ENCODE measurements around the gene PTPRG. TPM values are rescaled to one million over a fixed set of nuclear protein-coding genes. Genes with fewer than 3 reads are reported as not detected.
A peak's percentile ranks its signal among the peaks of the same experiment; 100 is the strongest.

Gene PTPRG
- total and polyA plus RNA-seq, 2 experiments from 2014 or later = 15.2 to 45.7 TPM

- no peaks in the 10 kb centered on the region for H3K36me3 ChIP-seq
- peak overlapping the region; percentile 82 for H3K27ac ChIP-seq
- TF ChIP-seq, protein P1, sequence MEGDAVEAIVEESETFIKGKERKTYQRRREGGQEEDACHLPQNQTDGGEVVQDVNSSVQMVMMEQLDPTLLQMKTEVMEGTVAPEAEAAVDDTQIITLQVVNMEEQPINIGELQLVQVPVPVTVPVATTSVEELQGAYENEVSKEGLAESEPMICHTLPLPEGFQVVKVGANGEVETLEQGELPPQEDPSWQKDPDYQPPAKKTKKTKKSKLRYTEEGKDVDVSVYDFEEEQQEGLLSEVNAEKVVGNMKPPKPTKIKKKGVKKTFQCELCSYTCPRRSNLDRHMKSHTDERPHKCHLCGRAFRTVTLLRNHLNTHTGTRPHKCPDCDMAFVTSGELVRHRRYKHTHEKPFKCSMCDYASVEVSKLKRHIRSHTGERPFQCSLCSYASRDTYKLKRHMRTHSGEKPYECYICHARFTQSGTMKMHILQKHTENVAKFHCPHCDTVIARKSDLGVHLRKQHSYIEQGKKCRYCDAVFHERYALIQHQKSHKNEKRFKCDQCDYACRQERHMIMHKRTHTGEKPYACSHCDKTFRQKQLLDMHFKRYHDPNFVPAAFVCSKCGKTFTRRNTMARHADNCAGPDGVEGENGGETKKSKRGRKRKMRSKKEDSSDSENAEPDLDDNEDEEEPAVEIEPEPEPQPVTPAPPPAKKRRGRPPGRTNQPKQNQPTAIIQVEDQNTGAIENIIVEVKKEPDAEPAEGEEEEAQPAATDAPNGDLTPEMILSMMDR (IDR thresholded peaks at IDR 0.05; ENCODE audit: low read depth, low read length) = no peak
- no peak overlapping the region for H3K4me3 ChIP-seq
- peaks cover 36% of the 10 kb centered on the region for H3K4me1 ChIP-seq (ENCODE audit: low read depth)
- H3K9me3 ChIP-seq (ENCODE audit: low read depth) = no peaks in the 10 kb centered on the region
- DNase-seq (ENCODE audit: low read depth in 1 of 2, low spot score in 1 of 2) = peak in 1 of 2 donors; percentile 13
- H3K27me3 ChIP-seq = no peaks in the 10 kb centered on the region
These were observed 301.4 kb downstream of the PTPRG start for GRCh38 chr3:61862614-61863289.

DNA sequence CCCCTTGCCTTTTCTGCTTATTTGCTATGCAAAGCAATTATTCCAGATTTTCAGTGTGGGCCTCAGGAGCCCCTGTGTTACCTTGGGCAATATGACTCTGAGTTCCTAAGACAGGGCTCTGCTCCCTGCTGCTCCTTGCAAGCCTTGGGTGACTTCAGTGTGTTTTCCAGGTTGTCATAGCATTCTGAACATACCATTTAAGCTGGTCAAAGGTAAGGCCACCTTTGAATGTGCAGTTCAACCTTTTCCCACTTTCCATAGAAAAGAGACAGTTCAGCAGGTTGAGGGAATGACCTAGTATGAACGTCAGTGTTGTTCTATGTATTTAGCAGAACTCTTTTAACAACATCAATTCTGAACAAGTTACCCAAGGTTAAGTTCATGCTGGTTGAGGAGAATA, 302.2 kb downstream of the PTPRG start:
- TF ChIP-seq, protein P1 (IDR thresholded peaks at IDR 0.05; ENCODE audit: low read depth, low read length) = no peak
- Histone ChIP-seq H3K9me3 (ENCODE audit: low read depth) (no peaks in the 10 kb centered on the region), H3K36me3 (no peaks in the 10 kb centered on the region), H3K27ac (no peak overlapping the region), H3K27me3 (no peaks in the 10 kb centered on the region), H3K4me3 (no peak overlapping the region), H3K4me1 (ENCODE audit: low read depth) (peaks cover 40% of the 10 kb centered on the region)
- no peak for DNase-seq (ENCODE audit: low read depth in 1 of 2, low spot score in 1 of 2)

DNA sequence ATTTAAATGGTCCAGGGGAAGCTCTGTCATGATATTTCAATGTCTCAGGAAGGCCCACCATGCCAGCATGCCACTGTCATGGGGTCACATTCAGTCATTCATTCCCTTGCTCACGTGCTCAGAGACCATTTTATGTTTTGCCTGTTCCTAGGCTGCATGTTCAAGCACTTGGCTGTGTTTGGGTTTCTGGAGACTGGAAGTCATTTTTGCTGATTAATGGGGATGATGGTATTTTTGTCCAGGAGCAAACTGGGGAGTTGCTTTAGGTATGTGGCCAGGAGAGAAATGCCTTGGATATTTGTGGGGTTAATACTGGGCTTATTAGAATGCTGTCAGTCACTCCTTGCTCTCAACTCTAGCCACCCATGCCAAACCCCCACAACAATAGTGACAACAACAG, 303.5 kb downstream of the PTPRG start:
- Histone ChIP-seq H3K27ac (no peak overlapping the region), H3K27me3 (no peaks in the 10 kb centered on the region), H3K9me3 (ENCODE audit: low read depth) (no peaks in the 10 kb centered on the region), H3K36me3 (no peaks in the 10 kb centered on the region), H3K4me1 (ENCODE audit: low read depth) (peaks cover 43% of the 10 kb centered on the region), H3K4me3 (no peak overlapping the region)
- TF ChIP-seq, protein P1 (IDR thresholded peaks at IDR 0.05; ENCODE audit: low read depth, low read length) = no peak
- no peak for DNase-seq (ENCODE audit: low read depth in 1 of 2, low spot score in 1 of 2)

GRCh38 chr3:61865466-61866152, 304.2 kb downstream of the PTPRG start:
- Histone ChIP-seq H3K4me1 (ENCODE audit: low read depth) (peaks cover 43% of the 10 kb centered on the region), H3K4me3 (no peak overlapping the region), H3K36me3 (no peaks in the 10 kb centered on the region), H3K27me3 (no peaks in the 10 kb centered on the region), H3K27ac (no peak overlapping the region), H3K9me3 (ENCODE audit: low read depth) (no peaks in the 10 kb centered on the region)
- DNase-seq (ENCODE audit: low read depth in 1 of 2, low spot score in 1 of 2) = no peak
- TF ChIP-seq, protein P1 (IDR thresholded peaks at IDR 0.05; ENCODE audit: low read depth, low read length) = no peak

DNA sequence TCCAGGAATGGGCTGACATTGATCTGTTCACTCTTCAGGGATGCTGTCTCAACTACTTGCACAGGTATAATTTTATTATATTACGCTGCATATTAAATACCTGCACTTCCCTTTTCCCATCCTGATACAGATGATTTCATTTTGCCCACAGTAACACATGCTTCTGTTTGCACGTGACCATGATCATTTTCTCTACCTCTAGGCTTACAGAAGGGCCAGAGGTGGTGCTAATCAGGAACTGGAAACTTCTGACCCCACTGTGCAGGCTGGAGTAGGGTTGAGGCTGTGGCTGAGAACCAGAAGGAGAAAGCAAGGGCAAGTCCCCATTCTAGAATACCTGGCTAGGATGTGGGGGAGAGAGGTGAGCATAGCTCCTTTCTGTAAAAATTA, 304.8 kb downstream of the PTPRG start:
- Histone ChIP-seq H3K36me3 (no peaks in the 10 kb centered on the region), H3K9me3 (ENCODE audit: low read depth) (no peaks in the 10 kb centered on the region), H3K4me1 (ENCODE audit: low read depth) (peaks cover 40% of the 10 kb centered on the region), H3K27ac (no peak overlapping the region), H3K27me3 (no peaks in the 10 kb centered on the region), H3K4me3 (no peak overlapping the region)
- TF ChIP-seq, protein P1 (IDR thresholded peaks at IDR 0.05; ENCODE audit: low read depth, low read length) = no peak
- DNase-seq (ENCODE audit: low read depth in 1 of 2, low spot score in 1 of 2) = no peak
